H1 (cell line): ENCODE data around the gene NUTM2E. TPM values are rescaled to one million over a fixed set of nuclear protein-coding genes. Genes with fewer than 3 reads are reported as not detected.

Experiments used
- polyA plus RNA-seq, 7 experiments: library from polyadenylated mRNA; depleted of rRNA in 3 of 7; stranded (reverse) in 5 of 7; unstranded in 2 of 7; fragments of >200 nt in 5 of 7; fragments of 200-250 nt in 2 of 7; gene quantifications; 1 replicate in 5 of 7; 2 replicates in 1 of 7; 4 replicates in 1 of 7; pipeline versions ENCODE4 v1.2.1 to v1.2.3, GENCODE V29; 2011 to 2013; ENCODE audit warnings: missing spikeins in 2 of 7, mixed read lengths in 2 of 7
- total RNA-seq: library from RNA; stranded (reverse); fragmentation: NEBNext Ultra II Directional; extraction: Animal tissue kit (Norgen Biotek cat#: 25700); gene quantifications from 2 replicates; pipeline ENCODE4 v1.2.1, GENCODE V29; 2021

NUTM2E gene
- total and polyA plus RNA-seq, 2 of the 8 experiments (the other 6 are each of a cell fraction or from before 2014, with no cell fraction given) = 0.02 to 0.28 TPM

Other genes with a start within 250 kb of the NUTM2E start
- gene SFTPA1, start 215.8 kb upstream of the NUTM2E start, total RNA-seq = not detected in 2 replicates
- gene SFTPA1, start 215.8 kb upstream of the NUTM2E start, polyA plus RNA-seq (2011; rRNA removed) = not detected in 2 replicates
- gene NUTM2B, start 123.5 kb upstream of the NUTM2E start, total RNA-seq = 0.17 and 0.44 TPM in 2 replicates
- gene NUTM2B, start 123.5 kb upstream of the NUTM2E start, polyA plus RNA-seq (2011; rRNA removed) = 0.20 and 0.27 TPM in 2 replicates
- gene SFTPD, start 122.4 kb downstream of the NUTM2E start, total RNA-seq = 0.54 and 1.1 TPM in 2 replicates
- gene SFTPD, start 122.4 kb downstream of the NUTM2E start, polyA plus RNA-seq (2011; rRNA removed) = 0.20 and 0.21 TPM in 2 replicates